Heart right ventricle (tissue), 16 donors: Measurements from ENCODE around the gene VTI1A. TPM values are rescaled to one million over a fixed set of nuclear protein-coding genes. Genes with fewer than 3 reads are reported as not detected.

ENCODE experiments used
- ATAC-seq, 8 donors: fragments of 200-7000 bp; cut with Tn5 transposase; one replicate each; pipeline ENCODE4 v1.9.1; 2020; ENCODE audit warnings: mild to moderate bottlenecking in 8 of 8, moderate library complexity in 8 of 8, moderate number of reproducible peaks in 1 of 8
- DNase-seq, 2 donors: peaks; one replicate each; pipeline ENCODE4 v3.0.0-alpha.2; 2020
- H3K27ac ChIP-seq, 10 donors: fragments of 200-600 bp; sonication (generic) in 2 of 10; one replicate each; pipeline versions ENCODE4 v1.5.0 to v1.8.0; 2020 to 2022; ENCODE audit warnings: mild to moderate bottlenecking in 3 of 10
- H3K27me3 ChIP-seq, 7 donors: fragments of 200-600 bp; one replicate each; pipeline ENCODE4 v1.8.0; 2021 to 2022; ENCODE audit warnings: mild to moderate bottlenecking in 2 of 7
- H3K36me3 ChIP-seq, 9 donors: fragments of 200-600 bp; sonication (generic) in 1 of 9; one replicate each; pipeline versions ENCODE4 v1.5.0 to v1.8.0; 2020 to 2022; ENCODE audit warnings: mild to moderate bottlenecking in 2 of 9
- H3K4me1 ChIP-seq, 9 donors: fragments of 200-600 bp; sonication (generic) in 1 of 9; one replicate each; pipeline versions ENCODE4 v1.5.0 to v1.8.0; 2020 to 2022; ENCODE audit warnings: mild to moderate bottlenecking in 4 of 9
- H3K4me3 ChIP-seq, 10 donors: fragments of 200-600 bp; sonication (generic) in 2 of 10; one replicate each; pipeline versions ENCODE4 v1.5.0 to v1.8.0; 2020 to 2022; ENCODE audit warnings: mild to moderate bottlenecking in 7 of 10, moderate library complexity in 2 of 10
- H3K9me3 ChIP-seq, 11 donors: fragments of 200-600 bp in 10 of 11; sonication (generic) in 2 of 11; one replicate each; pipeline versions ENCODE4 v1.5.0 to v1.8.0; 2013 to 2022; ENCODE audit warnings: mild to moderate bottlenecking in 2 of 11, control low read depth in 1 of 11, moderate library complexity in 1 of 11
- WGBS, 2 donors: extraction: QIAGEN DNeasy Blood & Tissue Kit; methylation state at CpG; one replicate each; pipeline ENCODE4 v1.1.7; 2013; ENCODE audit warnings: inconsistent platforms in 1 of 2; 5-methylcytosine and 5-hydroxymethylcytosine counted together
- intact Hi-C, 10 donors: fragments of 100-400 bp; cut with DNase I; formaldehyde crosslinking; loops; one replicate each; pipeline versions ENCODE4 v1.11.1 to v1.14.2; 2022
- polyA plus RNA-seq, 2 donors: library from polyadenylated mRNA; stranded (reverse); fragments of 200-250 nt; gene quantifications; one replicate each; pipeline ENCODE4 v1.2.3, GENCODE V29; 2013
- total RNA-seq, 10 donors: library from RNA; stranded (reverse); fragmentation: NEBNext Ultra II Directional in 3 of 10; extraction: Animal tissue kit (Norgen Biotek cat#: 25700) in 3 of 10; gene quantifications; one replicate each; pipeline versions ENCODE4 v1.2.1 to v1.2.4, GENCODE V29; 2021 to 2023
- TF ChIP-seq, protein P1 (sequence below), 9 donors: fragments of 200-600 bp; sonication (generic) in 2 of 9; IDR thresholded peaks; one replicate each; pipeline versions ENCODE4 v1.5.0 to v1.8.0; 2021 to 2022; ENCODE audit warnings: antibody characterized with exemption in 9 of 9, mild to moderate bottlenecking in 5 of 9, moderate library complexity in 1 of 9
- donor health status: Arrhythmogenic right ventricular cardiomyopathy.
- donor health status: ischemic (EF 13 %, LVEDD 7.1; RV severe dilation, severe dysfunction).
- donor health status: healthy with polysubstance abuse.
- donor health status: DM: no; HTN: yes; CAD: no.
- donor health status: DM: no; HTN: no; CAD: no.
- donor health status: ischemic (EF 25% LVEDD 6.9; RV normal size, moderate dysfunction).
- donor health status: ischemic (EF 25% LVEDD 5.7; RV mildly dilated, moderate dysfunction).
- donor health status: healthy.
- donor health status: DM: yes; HTN: yes; CAD: no.
- donor health status: Ischemic cardiomyopathy.
- donor health status: ischemic (EF 35%, LVEDD 5.7; RV mildly dilated, moderate dysfunction).
- donor health status: nonischemic (EF 11% LVEDD 7.7; RV severe dilation, severe dysfunction).
- donor health status: DM: yes; HTN: yes; CAD: no.
- donor health status: PGD.
- donor health status: ischemic (EF 29% LVEDD 5.4; RV normal size, mild dysfunction).
- donor health status: nonischemic (EF 23%, LVEDD 6.1; RV moderate dilation, normal function).

VTI1A gene
- total and polyA plus RNA-seq, 12 donors: 6.2 to 24.5 (median 20.6) TPM

GRCh38 chr10:112710528-112710927 lies 263.5 kb downstream of the VTI1A start:
- Histone ChIP-seq H3K27ac (no peak overlapping the region), H3K4me3 (no peak overlapping the region), H3K9me3 (no peaks in the 10 kb centered on the region), H3K4me1 (no peaks in the 10 kb centered on the region), H3K36me3 (peaks cover 0 to under 1% (median 0%) of the 10 kb centered on the region in 9 donors), H3K27me3 (no peaks in the 10 kb centered on the region)
- ATAC-seq: no peak
- WGBS, 2 donors: 84% methylated on average over 2 of the region's 2 CpGs
- TF ChIP-seq, protein P1, sequence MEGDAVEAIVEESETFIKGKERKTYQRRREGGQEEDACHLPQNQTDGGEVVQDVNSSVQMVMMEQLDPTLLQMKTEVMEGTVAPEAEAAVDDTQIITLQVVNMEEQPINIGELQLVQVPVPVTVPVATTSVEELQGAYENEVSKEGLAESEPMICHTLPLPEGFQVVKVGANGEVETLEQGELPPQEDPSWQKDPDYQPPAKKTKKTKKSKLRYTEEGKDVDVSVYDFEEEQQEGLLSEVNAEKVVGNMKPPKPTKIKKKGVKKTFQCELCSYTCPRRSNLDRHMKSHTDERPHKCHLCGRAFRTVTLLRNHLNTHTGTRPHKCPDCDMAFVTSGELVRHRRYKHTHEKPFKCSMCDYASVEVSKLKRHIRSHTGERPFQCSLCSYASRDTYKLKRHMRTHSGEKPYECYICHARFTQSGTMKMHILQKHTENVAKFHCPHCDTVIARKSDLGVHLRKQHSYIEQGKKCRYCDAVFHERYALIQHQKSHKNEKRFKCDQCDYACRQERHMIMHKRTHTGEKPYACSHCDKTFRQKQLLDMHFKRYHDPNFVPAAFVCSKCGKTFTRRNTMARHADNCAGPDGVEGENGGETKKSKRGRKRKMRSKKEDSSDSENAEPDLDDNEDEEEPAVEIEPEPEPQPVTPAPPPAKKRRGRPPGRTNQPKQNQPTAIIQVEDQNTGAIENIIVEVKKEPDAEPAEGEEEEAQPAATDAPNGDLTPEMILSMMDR (IDR thresholded peaks at IDR 0.05): no peak
- intact Hi-C loops: loop anchor here in 2 of 10 donors (10.0 kb wide), 2 partner anchors 414 to 674 kb away; no protein-coding TSS in a partner anchor
- DNase-seq: no peak

DNA sequence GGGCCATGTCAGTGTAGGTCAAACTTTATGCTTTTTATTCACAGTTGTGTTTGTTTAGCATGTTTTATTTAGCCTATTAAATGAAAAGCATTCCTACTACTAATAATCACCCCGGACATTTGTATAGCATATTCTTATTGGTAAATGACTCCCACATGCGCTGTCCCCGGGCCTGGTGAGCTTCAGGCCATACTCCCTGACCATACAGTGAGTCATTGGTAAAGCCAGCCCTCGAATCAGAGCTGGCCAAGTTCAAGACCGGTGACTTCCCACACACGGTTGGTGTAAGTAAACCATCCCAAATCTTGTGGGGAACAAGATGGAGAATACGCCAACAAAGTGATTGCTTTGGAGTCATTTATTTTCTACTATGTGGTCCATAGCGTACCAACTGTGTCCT lies 264.4 kb downstream of the VTI1A start:
- no peak for ATAC-seq
- Histone ChIP-seq H3K4me1 (no peaks in the 10 kb centered on the region), H3K27me3 (no peaks in the 10 kb centered on the region), H3K36me3 (peaks cover 0 to 5% (median 0%) of the 10 kb centered on the region in 9 donors), H3K4me3 (no peak overlapping the region), H3K9me3 (no peaks in the 10 kb centered on the region), H3K27ac (no peak overlapping the region)
- TF ChIP-seq, protein P1 (IDR thresholded peaks at IDR 0.05): no peak
- DNase-seq: no peak
- WGBS, 2 donors: 90 to 93% methylated on average over 8 of the region's 8 CpGs
- intact Hi-C loops: loop anchor here in 2 of 10 donors (10.0 kb wide), 2 partner anchors 413 to 673 kb away; no protein-coding TSS in a partner anchor

DNA sequence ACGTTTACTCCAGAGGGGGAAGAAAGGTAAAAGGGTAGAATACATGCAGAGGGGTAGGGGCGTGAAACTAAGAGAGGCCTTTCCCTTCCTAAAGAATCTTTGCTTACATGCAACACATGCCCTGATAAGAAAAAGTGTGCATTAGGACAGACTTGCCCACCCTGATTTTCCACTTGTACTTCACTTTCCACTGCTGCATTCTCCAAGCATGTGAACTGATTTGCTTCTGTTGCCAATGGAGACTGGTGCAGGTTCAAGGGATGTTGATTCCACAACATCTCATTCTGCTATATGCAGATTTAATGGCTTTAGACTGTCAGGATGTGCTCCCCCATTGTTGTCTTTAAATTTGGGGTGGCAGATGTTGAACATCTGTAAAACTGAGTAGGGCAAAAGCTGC lies 265.5 kb downstream of the VTI1A start:
- Histone ChIP-seq H3K27me3 (no peaks in the 10 kb centered on the region), H3K4me3 (no peak overlapping the region), H3K4me1 (no peaks in the 10 kb centered on the region), H3K9me3 (no peaks in the 10 kb centered on the region), H3K27ac (no peak overlapping the region), H3K36me3 (peaks cover 0 to 5% (median 0%) of the 10 kb centered on the region in 9 donors)
- TF ChIP-seq, protein P1 (IDR thresholded peaks at IDR 0.05): no peak
- ATAC-seq: no peak
- 91 to 92% methylated on average over 2 of the region's 2 CpGs for WGBS, 2 donors
- intact Hi-C loops: loop anchor here in 2 of 10 donors (10.0 kb wide), 2 partner anchors 412 to 672 kb away; no protein-coding TSS in a partner anchor
- DNase-seq: no peak

DNA sequence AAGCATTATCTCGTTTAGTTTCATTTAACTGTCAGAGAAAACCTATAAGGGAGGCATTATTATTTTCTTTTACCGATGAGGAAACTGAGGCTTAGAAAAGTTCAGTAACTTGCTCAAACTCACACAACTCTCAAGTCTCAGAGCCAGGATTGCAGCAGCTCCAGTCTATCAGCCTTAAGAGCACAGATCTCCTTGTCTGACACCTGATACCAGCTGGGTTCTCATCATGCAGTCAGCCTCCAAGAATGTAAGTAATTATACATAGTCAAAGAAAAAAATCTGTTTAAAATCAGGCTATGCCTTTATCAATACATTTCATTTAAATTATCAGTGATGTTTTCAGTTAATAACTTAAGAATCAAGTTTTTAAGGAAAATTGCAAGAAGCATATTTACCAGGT lies 266.4 kb downstream of the VTI1A start:
- 97 to 98% methylated on average over 2 of the region's 2 CpGs for WGBS, 2 donors
- no peaks in the 10 kb centered on the region for H3K4me1 ChIP-seq
- TF ChIP-seq, protein P1 (IDR thresholded peaks at IDR 0.05): no peak
- DNase-seq (no peak), ATAC-seq (no peak)
- no peak overlapping the region for H3K27ac ChIP-seq
- H3K4me3 ChIP-seq: no peak overlapping the region
- no peaks in the 10 kb centered on the region for H3K27me3 ChIP-seq
- H3K9me3 ChIP-seq: no peaks in the 10 kb centered on the region
- H3K36me3 ChIP-seq: peaks cover 0 to 5% (median 0%) of the 10 kb centered on the region in 9 donors
- intact Hi-C loops: loop anchor here in 2 of 10 donors (10.0 kb wide), 2 partner anchors 411 to 671 kb away; no protein-coding TSS in a partner anchor
